ENCODE data around the gene RETREG2. TPM values are rescaled to one million over a fixed set of nuclear protein-coding genes. Genes with fewer than 3 reads are reported as not detected.

The RETREG2 gene
- total and polyA plus RNA-seq, 2 of the 4 experiments (the other 2 are of a cell fraction): 45.2 to 51.1 TPM

GRCh38 chr2:219197388-219197787 is 19.3 kb downstream of the RETREG2 start:
- intact Hi-C loops (cut with micrococcal nuclease): no loop called here
- H3K4me1 ChIP-seq (ENCODE audit: control insufficient read depth, insufficient read depth, low read length): no peaks in the 10 kb centered on the region
- H3K27me3 ChIP-seq (ENCODE audit: control insufficient read depth, insufficient read depth, low read length): peaks cover 12% of the 10 kb centered on the region
- no TSS peak for BruUV-seq (replicated peaks)
- DNase-seq: no peak
- H2AK5ac ChIP-seq (ENCODE audit: low read depth, low read length): no peak overlapping the region
- no peak overlapping the region for H2BK20ac ChIP-seq (ENCODE audit: low read depth, low read length)
- TF ChIP-seq RCOR1 (IDR thresholded peaks at IDR 0.05; ENCODE audit: insufficient replicate concordance, low read length) (no peak), CHD1 (IDR thresholded peaks at IDR 0.05; ENCODE audit: low read depth, low read length) (no peak), RFX5 (IDR thresholded peaks at IDR 0.05; ENCODE audit: low read depth, low read length) (no peak), USF2 (IDR thresholded peaks at IDR 0.05; ENCODE audit: low read depth, low read length) (no peak), ELK1 (IDR thresholded peaks at IDR 0.05; ENCODE audit: borderline replicate concordance, low read depth, low read length) (no peak), SMC3 (IDR thresholded peaks at IDR 0.05; ENCODE audit: low read depth, low read length) (no peak), BHLHE40 (IDR thresholded peaks at IDR 0.05; ENCODE audit: low read depth, low read length) (no peak), MXI1 (IDR thresholded peaks at IDR 0.05; ENCODE audit: borderline replicate concordance, low read depth, low read length) (no peak), MAFK (IDR thresholded peaks at IDR 0.05; ENCODE audit: low read depth, low read length) (no peak), NFE2L2 (IDR thresholded peaks at IDR 0.05; ENCODE audit: low read depth, low read length) (no peak)
- no peak overlapping the region for H3K23ac ChIP-seq (ENCODE audit: low read depth, low read length)
- no peak overlapping the region for H4K91ac ChIP-seq (ENCODE audit: insufficient read depth, low read depth, low read length)
- H3K56ac ChIP-seq (ENCODE audit: extremely low read depth, insufficient read depth, low read length): no peak overlapping the region
- no peaks in the 10 kb centered on the region for H3K79me1 ChIP-seq (ENCODE audit: low read depth in 1 of 2, low read length in 2 of 2)
- H3K27ac ChIP-seq (ENCODE audit: insufficient read depth, low read length): no peak overlapping the region
- H3K9me1 ChIP-seq (ENCODE audit: insufficient read depth, low read length): no peaks in the 10 kb centered on the region
- no peak overlapping the region for H2BK120ac ChIP-seq (ENCODE audit: low read depth, low read length)
- ChIA-PET CTCF (no interaction called here), POLR2A (ENCODE audit: unreplicated experiment) (no interaction called here)
- ATAC-seq (ENCODE audit: low read depth): no peak
- H3K9me3 ChIP-seq (ENCODE audit: control insufficient read depth, insufficient read depth, low read length): no peaks in the 10 kb centered on the region
- H2AK9ac ChIP-seq (replicated peaks; ENCODE audit: low read depth, low read length, poor library complexity): no peak overlapping the region
- H4K5ac ChIP-seq (ENCODE audit: low read depth, low read length): no peak overlapping the region
- in situ Hi-C loops (cut with MboI; ENCODE audit: low sequenced_read_pairs): no loop called here
- no peak overlapping the region for H3K9ac ChIP-seq (ENCODE audit: low read depth, low read length)
- no peaks in the 10 kb centered on the region for H3K36me3 ChIP-seq (ENCODE audit: control insufficient read depth, insufficient read depth, low read length)
- no peak overlapping the region for H3K18ac ChIP-seq (ENCODE audit: low read depth, low read length)
- no peak overlapping the region for H2BK15ac ChIP-seq (ENCODE audit: low read depth, low read length)
- H3K4me3 ChIP-seq (ENCODE audit: insufficient read depth, low read depth, low read length): no peak overlapping the region
- H3K14ac ChIP-seq (replicated peaks; ENCODE audit: low read depth, low read length): no peak overlapping the region
- H4K8ac ChIP-seq (ENCODE audit: low read depth in 2 of 2, low read length in 2 of 2): no peak overlapping the region
- no CpG with 5 or more reads among the region's 1 CpG for WGBS, 2 experiments (ENCODE audit: extremely low coverage in 2 of 2, insufficient read length in 1 of 2)
- H2AFZ ChIP-seq (replicated peaks; ENCODE audit: low read length, poor library complexity): no peak overlapping the region
- no peak overlapping the region for H2BK5ac ChIP-seq (ENCODE audit: low read depth, low read length, poor library complexity, severe bottlenecking)
- no peak overlapping the region for H3K4me2 ChIP-seq (ENCODE audit: low read depth, low read length)
- no peak overlapping the region for H3K4ac ChIP-seq (ENCODE audit: low read depth, low read length)
- dilution Hi-C loops (cut with HindIII; ENCODE audit: low sequenced_read_pairs, unreplicated experiment): no loop called here
- no peaks in the 10 kb centered on the region for H4K20me1 ChIP-seq (ENCODE audit: insufficient read depth, low read length)

All from IMR-90 (cell line).